ENCODE data around the gene SORBS1.

The SORBS1 gene

GRCh38 chr10:95435548-95436279, 125.5 kb downstream of the SORBS1 start:
- H3K4me2 ChIP-seq (ENCODE audit: low read depth, low read length, poor library complexity, severe bottlenecking) = no peak overlapping the region
- no peaks in the 10 kb centered on the region for H3K27me3 ChIP-seq (ENCODE audit: low read length)
- no peaks in the 10 kb centered on the region for H3K79me2 ChIP-seq (ENCODE audit: insufficient read depth, low read length)
- H3K27ac ChIP-seq (ENCODE audit: low read depth, low read length) = no peak overlapping the region
- H3K4me3 ChIP-seq (ENCODE audit: insufficient read depth, low read length, poor library complexity, severe bottlenecking) = no peak overlapping the region
- TF ChIP-seq EZH2phosphoT487 (conservative IDR thresholded peaks at IDR 0.05; ENCODE audit: low read length) (no peak), CTCF (IDR thresholded peaks at IDR 0.05; ENCODE audit: insufficient read depth, low read length, poor library complexity, severe bottlenecking) (no peak)
- no peaks in the 10 kb centered on the region for H4K20me1 ChIP-seq (ENCODE audit: low read depth, low read length)
- H3K9me2 ChIP-seq (replicated peaks; ENCODE audit: insufficient read depth, low read length) = no peaks in the 10 kb centered on the region
- no peak overlapping the region for H3K9ac ChIP-seq (ENCODE audit: low read length)
- H3F3A ChIP-seq (ENCODE audit: insufficient read depth) = no peaks in the 10 kb centered on the region
- H3K9me3 ChIP-seq (ENCODE audit: insufficient read depth, low read length) = no peaks in the 10 kb centered on the region
- no peaks in the 10 kb centered on the region for H3K36me3 ChIP-seq (ENCODE audit: low read length)
- H2AFZ ChIP-seq (ENCODE audit: low read depth, low read length, severe bottlenecking) = no peak overlapping the region

- H3F3A ChIP-seq (ENCODE audit: insufficient read depth) = no peaks in the 10 kb centered on the region
- H3K27ac ChIP-seq (ENCODE audit: low read depth, low read length) = no peak overlapping the region
- H3K27me3 ChIP-seq (ENCODE audit: low read length) = no peaks in the 10 kb centered on the region
- no peaks in the 10 kb centered on the region for H3K36me3 ChIP-seq (ENCODE audit: low read length)
- H3K9ac ChIP-seq (ENCODE audit: low read length) = no peak overlapping the region
- no peaks in the 10 kb centered on the region for H3K9me2 ChIP-seq (replicated peaks; ENCODE audit: insufficient read depth, low read length)
- H3K4me2 ChIP-seq (ENCODE audit: low read depth, low read length, poor library complexity, severe bottlenecking) = no peak overlapping the region
- H3K79me2 ChIP-seq (ENCODE audit: insufficient read depth, low read length) = no peaks in the 10 kb centered on the region
- H3K4me3 ChIP-seq (ENCODE audit: insufficient read depth, low read length, poor library complexity, severe bottlenecking) = no peak overlapping the region
- no peak overlapping the region for H2AFZ ChIP-seq (ENCODE audit: low read depth, low read length, severe bottlenecking)
- TF ChIP-seq EZH2phosphoT487 (conservative IDR thresholded peaks at IDR 0.05; ENCODE audit: low read length) (no peak), CTCF (IDR thresholded peaks at IDR 0.05; ENCODE audit: insufficient read depth, low read length, poor library complexity, severe bottlenecking) (no peak)
- no peaks in the 10 kb centered on the region for H3K9me3 ChIP-seq (ENCODE audit: insufficient read depth, low read length)
- H4K20me1 ChIP-seq (ENCODE audit: low read depth, low read length) = no peaks in the 10 kb centered on the region
Observed at GRCh38 chr10:95434583-95434982, 126.6 kb downstream of the SORBS1 start.

DNA sequence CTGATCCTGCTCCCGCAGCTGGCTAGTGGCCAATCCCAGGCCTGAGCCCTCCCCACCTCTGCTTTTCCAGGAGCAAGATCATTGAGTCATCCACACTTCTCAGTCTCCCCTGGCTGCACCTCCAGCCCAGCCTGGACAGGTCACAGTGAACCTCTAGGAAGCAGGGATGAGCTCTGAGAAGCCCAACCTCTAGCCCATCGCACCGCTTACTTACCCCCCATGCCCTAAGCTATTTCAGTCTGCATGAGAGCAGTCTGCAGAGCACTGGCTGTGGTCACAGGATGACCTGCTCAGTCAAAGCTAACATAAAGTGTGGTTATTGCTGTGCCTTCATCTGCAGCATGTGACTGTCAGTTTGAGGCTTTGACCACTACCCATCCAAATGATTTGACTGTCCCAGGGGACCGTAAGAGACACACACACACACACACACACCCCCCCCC, 129.2 kb downstream of the SORBS1 start:
- no peak overlapping the region for H3K4me2 ChIP-seq (ENCODE audit: low read depth, low read length, poor library complexity, severe bottlenecking)
- TF ChIP-seq EZH2phosphoT487 (conservative IDR thresholded peaks at IDR 0.05; ENCODE audit: low read length) (no peak), CTCF (IDR thresholded peaks at IDR 0.05; ENCODE audit: insufficient read depth, low read length, poor library complexity, severe bottlenecking) (no peak)

More for the DNA sequence above, 129.2 kb downstream of the SORBS1 start:
- H4K20me1 ChIP-seq (ENCODE audit: low read depth, low read length) = no peaks in the 10 kb centered on the region
- H2AFZ ChIP-seq (ENCODE audit: low read depth, low read length, severe bottlenecking) = no peak overlapping the region
- no peak overlapping the region for H3K9ac ChIP-seq (ENCODE audit: low read length)
- no peaks in the 10 kb centered on the region for H3K9me2 ChIP-seq (replicated peaks; ENCODE audit: insufficient read depth, low read length)
- no peaks in the 10 kb centered on the region for H3F3A ChIP-seq (ENCODE audit: insufficient read depth)
- H3K36me3 ChIP-seq (ENCODE audit: low read length) = no peaks in the 10 kb centered on the region
- H3K27ac ChIP-seq (ENCODE audit: low read depth, low read length) = no peak overlapping the region
- H3K27me3 ChIP-seq (ENCODE audit: low read length) = no peaks in the 10 kb centered on the region
- no peaks in the 10 kb centered on the region for H3K9me3 ChIP-seq (ENCODE audit: insufficient read depth, low read length)
- H3K79me2 ChIP-seq (ENCODE audit: insufficient read depth, low read length) = no peaks in the 10 kb centered on the region
- H3K4me3 ChIP-seq (ENCODE audit: insufficient read depth, low read length, poor library complexity, severe bottlenecking) = no peak overlapping the region

Measured in SU-DHL-6 (cell line).